NB4 (cell line): ENCODE data around the gene FOLR2.

Experiments
- CTCF ChIP-seq: IDR thresholded peaks from one replicate; pipeline ENCODE4 v1.5.1; 2012; ENCODE audit warnings: low read depth, low read length
- MAX ChIP-seq: IDR thresholded peaks from 2 replicates; pipeline ENCODE4 v1.6.1; 2011; ENCODE audit warnings: low read depth, low read length
- POLR2A ChIP-seq: IDR thresholded peaks from 2 replicates; pipeline ENCODE4 v1.6.1; 2011; ENCODE audit warnings: mild to moderate bottlenecking; ENCODE audit not compliant: insufficient read length; ENCODE audit errors: extremely low read depth

DNA sequence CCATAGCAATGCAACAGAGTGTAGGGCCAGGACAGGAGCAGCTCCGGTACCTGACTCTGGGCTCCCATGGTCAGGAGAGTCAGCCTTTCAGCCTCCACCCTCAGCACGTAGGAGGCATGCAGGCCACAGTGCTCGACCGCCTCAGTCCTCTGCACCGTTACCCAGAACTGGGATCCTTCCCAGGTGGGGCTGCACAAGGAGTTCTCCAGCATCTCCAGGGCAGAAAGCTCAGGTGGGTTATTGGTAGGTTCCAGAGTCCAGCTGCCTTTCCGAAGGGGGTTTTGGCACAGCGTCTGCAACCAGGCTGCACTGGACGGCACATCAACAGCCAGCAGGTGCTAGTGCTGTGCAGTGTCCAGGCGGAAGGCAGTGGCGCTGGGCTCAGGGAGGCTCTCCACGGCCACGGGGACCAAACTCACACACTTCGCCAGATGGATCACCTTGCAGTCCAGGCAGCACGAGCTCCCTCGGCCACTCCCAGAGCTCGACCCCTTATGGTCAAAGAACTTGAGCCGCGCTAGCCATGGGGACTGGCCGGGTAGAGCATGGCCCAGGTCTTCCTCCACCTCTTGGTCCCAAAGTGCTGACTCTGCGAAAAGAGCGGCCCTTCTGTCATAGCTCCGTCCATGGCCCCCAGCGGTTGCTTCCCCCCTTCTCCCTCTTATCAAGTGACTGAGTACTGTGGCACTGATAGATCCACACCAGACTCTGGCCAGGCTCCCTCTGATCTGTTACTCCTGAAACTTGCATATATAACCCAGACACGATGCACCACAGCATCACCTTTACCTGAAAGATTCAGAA is 34.3 kb downstream of the FOLR2 start:
- TF ChIP-seq MAX, result no peak
- no peak for TF ChIP-seq CTCF
- no peak for TF ChIP-seq POLR2A
